ENCODE data around the gene CD93.
A peak's percentile ranks its signal among the peaks of the same experiment; 100 is the strongest.

CD93 gene

DNA sequence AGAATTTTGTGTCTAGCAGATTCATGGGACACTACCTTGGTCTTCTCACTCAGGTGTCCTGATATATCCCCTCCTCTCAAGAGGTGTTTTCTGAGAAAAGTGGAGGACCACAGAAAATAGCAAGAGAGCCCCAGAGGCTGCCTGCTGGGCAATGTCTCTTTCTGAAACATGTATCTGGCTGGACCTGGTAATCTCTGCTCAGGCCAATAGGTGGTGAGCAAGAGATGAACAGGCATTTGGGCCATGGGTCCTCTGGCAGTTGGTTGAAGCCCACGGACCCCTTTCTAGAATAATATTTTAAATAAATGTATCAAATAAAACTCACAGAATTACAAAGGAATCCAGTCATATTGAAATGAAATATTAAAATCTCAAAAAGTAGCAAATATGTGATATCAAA, 27.9 kb downstream of the CD93 start:
- no peaks in the 10 kb centered on the region for H3K27me3 ChIP-seq (ENCODE audit: control insufficient read depth, insufficient read depth, low read length)
- TF ChIP-seq, protein P1, sequence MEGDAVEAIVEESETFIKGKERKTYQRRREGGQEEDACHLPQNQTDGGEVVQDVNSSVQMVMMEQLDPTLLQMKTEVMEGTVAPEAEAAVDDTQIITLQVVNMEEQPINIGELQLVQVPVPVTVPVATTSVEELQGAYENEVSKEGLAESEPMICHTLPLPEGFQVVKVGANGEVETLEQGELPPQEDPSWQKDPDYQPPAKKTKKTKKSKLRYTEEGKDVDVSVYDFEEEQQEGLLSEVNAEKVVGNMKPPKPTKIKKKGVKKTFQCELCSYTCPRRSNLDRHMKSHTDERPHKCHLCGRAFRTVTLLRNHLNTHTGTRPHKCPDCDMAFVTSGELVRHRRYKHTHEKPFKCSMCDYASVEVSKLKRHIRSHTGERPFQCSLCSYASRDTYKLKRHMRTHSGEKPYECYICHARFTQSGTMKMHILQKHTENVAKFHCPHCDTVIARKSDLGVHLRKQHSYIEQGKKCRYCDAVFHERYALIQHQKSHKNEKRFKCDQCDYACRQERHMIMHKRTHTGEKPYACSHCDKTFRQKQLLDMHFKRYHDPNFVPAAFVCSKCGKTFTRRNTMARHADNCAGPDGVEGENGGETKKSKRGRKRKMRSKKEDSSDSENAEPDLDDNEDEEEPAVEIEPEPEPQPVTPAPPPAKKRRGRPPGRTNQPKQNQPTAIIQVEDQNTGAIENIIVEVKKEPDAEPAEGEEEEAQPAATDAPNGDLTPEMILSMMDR (IDR thresholded peaks at IDR 0.05): no peak

DNA sequence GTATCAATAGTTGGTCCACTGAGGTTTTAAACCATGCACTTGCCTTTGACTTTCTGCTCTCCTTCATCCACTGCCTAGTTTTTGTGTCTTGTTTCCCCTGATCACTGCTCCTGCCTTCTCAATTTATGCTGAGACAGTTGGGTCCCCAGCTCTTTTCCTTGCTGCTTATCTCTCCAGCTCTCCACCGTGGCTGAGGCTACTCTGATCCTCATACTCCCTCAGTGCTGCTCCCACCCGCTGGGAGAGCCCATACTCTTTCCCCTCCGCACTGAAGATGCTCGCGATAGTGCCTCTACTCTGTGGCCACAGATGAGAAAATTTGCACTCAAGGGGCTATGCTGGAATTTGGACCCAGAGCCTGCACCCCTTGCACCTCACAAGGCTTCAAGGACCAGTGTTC, 33.2 kb downstream of the CD93 start:
- H3K4me1 ChIP-seq: peaks cover 5% of the 10 kb centered on the region
- no peak overlapping the region for H3K4me2 ChIP-seq (ENCODE audit: low read length)
- H3K36me3 ChIP-seq (ENCODE audit: control insufficient read depth, insufficient read depth, low read length): no peaks in the 10 kb centered on the region
- H3K27ac ChIP-seq: no peak overlapping the region
- H3K4me3 ChIP-seq (ENCODE audit: low read depth, low read length): no peak overlapping the region
- no peaks in the 10 kb centered on the region for H3K79me2 ChIP-seq
- H3K9me3 ChIP-seq (ENCODE audit: control insufficient read depth, low read length): no peaks in the 10 kb centered on the region
- no peak overlapping the region for H3K9ac ChIP-seq
- H2AFZ ChIP-seq: no peak overlapping the region
- no peaks in the 10 kb centered on the region for H3K27me3 ChIP-seq (ENCODE audit: control insufficient read depth, insufficient read depth, low read length)
- TF ChIP-seq, protein P1 (IDR thresholded peaks at IDR 0.05): no peak

More for the DNA sequence above, 27.9 kb downstream of the CD93 start:
- no peaks in the 10 kb centered on the region for H3K9me3 ChIP-seq (ENCODE audit: control insufficient read depth, low read length)
- no peak overlapping the region for H2AFZ ChIP-seq
- H3K9ac ChIP-seq: no peak overlapping the region
- H3K27ac ChIP-seq: no peak overlapping the region
- H3K4me2 ChIP-seq (ENCODE audit: low read length): no peak overlapping the region
- H3K79me2 ChIP-seq: no peaks in the 10 kb centered on the region
- no peak overlapping the region for H3K4me3 ChIP-seq (ENCODE audit: low read depth, low read length)
- no peaks in the 10 kb centered on the region for H3K4me1 ChIP-seq
- no peaks in the 10 kb centered on the region for H3K36me3 ChIP-seq (ENCODE audit: control insufficient read depth, insufficient read depth, low read length)

DNA sequence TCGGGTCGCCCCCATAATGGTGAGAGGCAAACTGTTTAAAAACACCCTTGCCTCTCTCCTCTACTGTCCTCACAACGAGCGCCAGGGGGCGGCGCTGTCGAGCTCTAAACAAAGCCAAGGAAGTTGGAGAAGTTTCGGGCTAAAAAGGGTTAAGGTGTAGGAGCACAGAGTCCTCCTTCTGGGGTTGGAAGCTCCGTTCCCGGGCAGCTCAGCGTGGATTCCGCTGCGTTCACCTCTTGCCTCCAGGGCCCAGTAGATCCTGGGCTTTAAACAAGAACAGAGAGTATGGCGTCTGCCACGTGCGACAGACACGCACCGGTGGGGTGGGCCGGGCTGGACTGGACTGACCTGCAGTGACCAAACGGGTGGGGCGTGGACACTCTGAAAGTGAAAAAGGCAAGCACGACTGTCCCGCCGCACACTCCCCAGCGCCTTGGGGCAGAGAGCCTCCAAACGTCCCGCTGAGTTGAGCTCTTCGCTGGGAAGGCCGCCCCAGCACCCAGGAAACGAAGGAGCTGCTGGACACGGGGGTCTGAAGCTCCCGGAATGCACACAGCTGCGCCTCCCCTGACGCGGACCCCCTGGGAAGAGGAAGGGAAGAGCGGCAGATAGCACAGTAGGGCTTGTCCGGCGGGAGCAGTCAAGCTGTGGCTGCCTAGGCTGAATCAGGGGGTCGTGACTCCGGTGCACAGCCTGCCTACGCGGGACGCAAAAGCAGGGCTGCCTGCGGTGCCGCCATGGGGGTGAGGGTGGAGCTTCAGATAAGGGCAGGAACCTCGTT, 35.1 kb downstream of the CD93 start:
- Histone ChIP-seq H3K36me3 (ENCODE audit: control insufficient read depth, insufficient read depth, low read length) (no peaks in the 10 kb centered on the region), H3K4me2 (ENCODE audit: low read length) (peak overlapping the region; percentile 70), H3K79me2 (no peaks in the 10 kb centered on the region), H3K4me3 (ENCODE audit: low read depth, low read length) (peak overlapping the region; percentile 38), H3K27me3 (ENCODE audit: control insufficient read depth, insufficient read depth, low read length) (no peaks in the 10 kb centered on the region), H3K9me3 (ENCODE audit: control insufficient read depth, low read length) (no peaks in the 10 kb centered on the region), H2AFZ (peak overlapping the region; percentile 59), H3K9ac (no peak overlapping the region), H3K27ac (peak overlapping the region; percentile 48), H3K4me1 (peaks cover 9% of the 10 kb centered on the region)
- TF ChIP-seq, protein P1 (IDR thresholded peaks at IDR 0.05): peak; percentile 43

DNA sequence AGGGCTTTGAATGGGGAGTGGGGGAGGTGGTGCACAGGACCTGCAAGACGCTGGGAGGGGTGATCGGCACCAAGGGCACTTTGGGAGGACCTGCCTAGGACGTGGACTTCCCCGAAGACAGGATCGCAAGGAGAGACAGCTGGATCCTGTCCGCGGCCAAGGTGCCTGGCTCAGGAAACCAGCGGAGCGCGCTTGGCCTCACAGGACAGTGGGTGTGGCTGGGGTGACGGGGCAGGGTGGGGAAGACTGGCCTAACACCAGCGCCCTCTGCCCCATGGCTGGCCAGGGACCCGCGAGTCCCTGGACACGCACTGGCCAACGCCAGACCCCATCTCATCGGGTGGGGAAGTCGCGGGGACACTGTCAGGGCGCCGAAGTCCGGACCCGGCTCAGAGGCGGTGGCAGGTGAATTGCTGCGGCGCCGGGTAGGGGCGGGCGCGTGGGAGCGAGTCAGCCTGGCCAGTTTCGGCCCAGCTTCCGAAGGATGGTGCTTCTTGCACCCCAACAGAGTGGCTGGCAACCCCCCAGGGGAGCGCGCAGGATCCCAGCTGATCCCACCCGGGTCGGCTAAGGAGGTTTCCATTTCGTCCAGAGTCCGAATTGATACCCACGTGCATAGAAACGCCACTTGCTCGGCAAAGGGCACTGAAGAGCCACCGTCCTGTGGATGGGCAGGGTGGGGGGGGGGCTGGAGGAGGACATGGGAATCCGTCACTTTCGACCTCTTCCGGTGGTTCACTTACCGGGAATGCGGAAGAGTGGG, 35.9 kb downstream of the CD93 start:
- Histone ChIP-seq H3K27ac (peak overlapping the region; percentile 64), H3K9me3 (ENCODE audit: control insufficient read depth, low read length) (no peaks in the 10 kb centered on the region), H3K4me3 (ENCODE audit: low read depth, low read length) (peak overlapping the region; percentile 46), H3K4me2 (ENCODE audit: low read length) (peak overlapping the region; percentile 70), H3K9ac (no peak overlapping the region), H3K79me2 (no peaks in the 10 kb centered on the region), H2AFZ (peak overlapping the region; percentile 87), H3K4me1 (peaks cover 9% of the 10 kb centered on the region), H3K36me3 (ENCODE audit: control insufficient read depth, insufficient read depth, low read length) (no peaks in the 10 kb centered on the region), H3K27me3 (ENCODE audit: control insufficient read depth, insufficient read depth, low read length) (no peaks in the 10 kb centered on the region)
- TF ChIP-seq, protein P1 (IDR thresholded peaks at IDR 0.05): no peak
